Measurements from ENCODE around the gene CNPY1.

- TF ChIP-seq CTCF (conservative IDR thresholded peaks at IDR 0.05 in 1 of 2, IDR thresholded peaks at IDR 0.05 in 1 of 2; ENCODE audit: low read depth in 1 of 2, low read length in 2 of 2), result no peak
- no peak for TF ChIP-seq EZH2 (IDR thresholded peaks at IDR 0.05; ENCODE audit: low read length, missing control alignments)
These were observed 59.4 kb downstream of the CNPY1 start for GRCh38 chr7:155486783-155487508.

Data from fibroblast of lung (primary cell).